22Rv1 (cell line): ENCODE data around the gene ATP8B2.

Experiments used
- CTCF ChIP-seq: fragments of 450-650 bp; IDR thresholded peaks from 2 replicates; pipeline ENCODE4 v1.5.1; 2017; ENCODE audit warnings: mild to moderate bottlenecking
- ZFX ChIP-seq: fragments of 450-650 bp; IDR thresholded peaks from 2 replicates; pipeline ENCODE4 v1.6.1; 2017; ENCODE audit warnings: antibody characterized with exemption, borderline replicate concordance

GRCh38 chr1:154371436-154371835 is 46.1 kb downstream of the ATP8B2 start:
- TF ChIP-seq ZFX (no peak), CTCF (no peak)
